K562 (cell line): Measurements from ENCODE around the gene SFSWAP.

ENCODE experiments used
- CBX8 ChIP-seq: fragments of 200-600 bp; sonication (generic); IDR thresholded peaks from 2 replicates; pipeline ENCODE4 v1.6.1; 2012; ENCODE audit warnings: borderline replicate concordance, mixed run types, low read depth, mild to moderate bottlenecking, moderate library complexity, mixed read lengths, low read length, control low read depth, inconsistent platforms; ENCODE audit not compliant: poor library complexity, severe bottlenecking; ENCODE audit errors: extremely low read depth
- CHD1 ChIP-seq: fragments of 200-600 bp; sonication (generic); IDR thresholded peaks from one replicate; pipeline ENCODE4 v1.6.1; 2012; ENCODE audit warnings: mild to moderate bottlenecking, moderate library complexity, low read length, inconsistent platforms
- EGR1 ChIP-seq: fragments of 450-650 bp; conservative IDR thresholded peaks from 2 replicates; pipeline ENCODE4 v1.6.1; 2017; ENCODE audit warnings: mild to moderate bottlenecking
- FIP1L1 ChIP-seq: fragments of 200-400 bp; formaldehyde crosslinking; IDR thresholded peaks from 2 replicates; pipeline ENCODE4 v1.6.1; 2018; ENCODE audit warnings: mild to moderate bottlenecking, low read depth, low read length; ENCODE audit not compliant: poor library complexity, severe bottlenecking
- HNRNPH1 ChIP-seq: fragments of 200-400 bp; formaldehyde crosslinking; optimal IDR thresholded peaks from 2 replicates; pipeline ENCODE3; 2017; ENCODE audit warnings: low read depth, mild to moderate bottlenecking, low read length, moderate library complexity
- KLF13 ChIP-seq: fragments of 450-650 bp; IDR thresholded peaks from 2 replicates; pipeline ENCODE4 v1.6.1; 2016; ENCODE audit warnings: missing genetic modification characterization, low read depth, mild to moderate bottlenecking, missing compliant biosample characterization, moderate library complexity, borderline replicate concordance
- NFIC ChIP-seq: fragments of 450-650 bp; IDR thresholded peaks from 2 replicates; pipeline ENCODE4 v1.6.1; 2017; ENCODE audit warnings: mild to moderate bottlenecking, inconsistent platforms
- RFX5 ChIP-seq: IDR thresholded peaks from 2 replicates; pipeline ENCODE4 v1.6.1; 2011; ENCODE audit warnings: low read depth, mild to moderate bottlenecking, improper control_type of control experiment, low read length
- ZNF589 ChIP-seq: fragments of 200-800 bp; sonication (Bioruptor generic); IDR thresholded peaks from 2 replicates; pipeline ENCODE4 v1.6.1; 2016; ENCODE audit warnings: low read depth, missing genetic modification characterization, missing compliant biosample characterization
- TF ChIP-seq, protein P1 (sequence below), 3 experiments: IDR thresholded peaks in 2 of 3; conservative IDR thresholded peaks in 1 of 3; 2 replicates each; pipeline ENCODE4 v1.5.1; 2011 to 2012; ENCODE audit warnings: low read length in 3 of 3, mild to moderate bottlenecking in 3 of 3, control low read depth in 2 of 3, improper control_type of control experiment in 1 of 3, inconsistent platforms in 1 of 3, low read depth in 1 of 3, mixed read lengths in 1 of 3, moderate library complexity in 1 of 3; ENCODE audit not compliant: insufficient read depth in 2 of 3
- TF ChIP-seq, protein P2 (sequence below): fragments of 250-450 bp; sonication (Bioruptor Pico); IDR thresholded peaks from 2 replicates; pipeline ENCODE4 v1.5.1; 2021; ENCODE audit warnings: mild to moderate bottlenecking
- TF ChIP-seq, protein P3 (sequence below): fragments of 250-450 bp; sonication (Bioruptor Pico); IDR thresholded peaks from 2 replicates; pipeline ENCODE4 v1.8.0; 2021; ENCODE audit warnings: mild to moderate bottlenecking, moderate library complexity

DNA sequence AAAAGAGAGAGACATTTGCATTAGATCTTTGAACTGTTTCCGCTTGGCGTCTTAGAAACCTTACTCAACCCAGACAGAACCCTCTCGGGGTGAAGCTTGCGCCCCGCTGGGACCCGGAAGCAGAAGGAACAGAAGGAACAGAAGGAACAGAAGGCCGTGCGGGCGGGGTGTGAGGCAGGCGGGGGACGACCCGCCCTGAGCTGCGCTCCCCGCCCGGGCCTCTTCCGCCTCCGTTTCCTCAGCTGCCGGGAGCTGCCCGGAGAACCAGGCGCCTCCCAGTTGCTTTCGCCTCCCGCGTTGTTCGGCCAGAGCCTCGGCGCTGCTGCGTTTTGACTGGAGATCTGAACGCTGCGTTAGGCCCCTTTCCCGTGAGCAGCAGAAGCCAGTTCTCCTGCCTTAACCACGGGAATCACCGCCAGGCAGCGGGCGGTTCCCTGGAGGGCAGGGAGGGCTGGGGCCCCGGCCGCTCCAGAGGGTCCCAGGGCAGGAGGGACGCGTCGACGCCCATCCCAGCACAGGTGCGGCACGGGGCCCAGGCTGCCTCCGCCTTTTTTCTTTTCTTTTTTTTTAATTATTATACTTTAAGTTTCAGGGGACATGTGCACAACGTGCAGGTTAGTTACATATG is 98.0 kb downstream of the SFSWAP start:
- TF ChIP-seq ZNF589 (CRISPR knock-in tag) (no peak), CBX8 (no peak), KLF13 (tag) (no peak), FIP1L1 (no peak), RFX5 (no peak), NFIC (no peak), EGR1 (no peak), HNRNPH1 (no peak), CHD1 (no peak)
- TF ChIP-seq, protein P1, sequence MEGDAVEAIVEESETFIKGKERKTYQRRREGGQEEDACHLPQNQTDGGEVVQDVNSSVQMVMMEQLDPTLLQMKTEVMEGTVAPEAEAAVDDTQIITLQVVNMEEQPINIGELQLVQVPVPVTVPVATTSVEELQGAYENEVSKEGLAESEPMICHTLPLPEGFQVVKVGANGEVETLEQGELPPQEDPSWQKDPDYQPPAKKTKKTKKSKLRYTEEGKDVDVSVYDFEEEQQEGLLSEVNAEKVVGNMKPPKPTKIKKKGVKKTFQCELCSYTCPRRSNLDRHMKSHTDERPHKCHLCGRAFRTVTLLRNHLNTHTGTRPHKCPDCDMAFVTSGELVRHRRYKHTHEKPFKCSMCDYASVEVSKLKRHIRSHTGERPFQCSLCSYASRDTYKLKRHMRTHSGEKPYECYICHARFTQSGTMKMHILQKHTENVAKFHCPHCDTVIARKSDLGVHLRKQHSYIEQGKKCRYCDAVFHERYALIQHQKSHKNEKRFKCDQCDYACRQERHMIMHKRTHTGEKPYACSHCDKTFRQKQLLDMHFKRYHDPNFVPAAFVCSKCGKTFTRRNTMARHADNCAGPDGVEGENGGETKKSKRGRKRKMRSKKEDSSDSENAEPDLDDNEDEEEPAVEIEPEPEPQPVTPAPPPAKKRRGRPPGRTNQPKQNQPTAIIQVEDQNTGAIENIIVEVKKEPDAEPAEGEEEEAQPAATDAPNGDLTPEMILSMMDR (IDR thresholded peaks at IDR 0.05 in 2 of 3, conservative IDR thresholded peaks at IDR 0.05 in 1 of 3; ENCODE audit: insufficient read depth in 2 of 3, low read depth in 1 of 3, low read length in 3 of 3): no peak
- TF ChIP-seq, protein P2, sequence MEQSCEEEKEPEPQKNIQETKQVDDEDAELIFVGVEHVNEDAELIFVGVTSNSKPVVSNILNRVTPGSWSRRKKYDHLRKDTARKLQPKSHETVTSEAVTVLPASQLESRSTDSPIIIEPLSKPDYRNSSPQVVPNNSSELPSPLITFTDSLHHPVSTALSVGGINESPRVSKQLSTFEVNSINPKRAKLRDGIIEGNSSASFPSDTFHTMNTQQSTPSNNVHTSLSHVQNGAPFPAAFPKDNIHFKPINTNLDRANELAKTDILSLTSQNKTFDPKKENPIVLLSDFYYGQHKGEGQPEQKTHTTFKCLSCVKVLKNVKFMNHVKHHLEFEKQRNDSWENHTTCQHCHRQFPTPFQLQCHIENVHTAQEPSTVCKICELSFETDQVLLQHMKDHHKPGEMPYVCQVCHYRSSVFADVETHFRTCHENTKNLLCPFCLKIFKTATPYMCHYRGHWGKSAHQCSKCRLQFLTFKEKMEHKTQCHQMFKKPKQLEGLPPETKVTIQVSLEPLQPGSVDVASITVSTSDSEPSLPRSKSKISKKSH (CRISPR knock-in tag): no peak
- TF ChIP-seq, protein P3, sequence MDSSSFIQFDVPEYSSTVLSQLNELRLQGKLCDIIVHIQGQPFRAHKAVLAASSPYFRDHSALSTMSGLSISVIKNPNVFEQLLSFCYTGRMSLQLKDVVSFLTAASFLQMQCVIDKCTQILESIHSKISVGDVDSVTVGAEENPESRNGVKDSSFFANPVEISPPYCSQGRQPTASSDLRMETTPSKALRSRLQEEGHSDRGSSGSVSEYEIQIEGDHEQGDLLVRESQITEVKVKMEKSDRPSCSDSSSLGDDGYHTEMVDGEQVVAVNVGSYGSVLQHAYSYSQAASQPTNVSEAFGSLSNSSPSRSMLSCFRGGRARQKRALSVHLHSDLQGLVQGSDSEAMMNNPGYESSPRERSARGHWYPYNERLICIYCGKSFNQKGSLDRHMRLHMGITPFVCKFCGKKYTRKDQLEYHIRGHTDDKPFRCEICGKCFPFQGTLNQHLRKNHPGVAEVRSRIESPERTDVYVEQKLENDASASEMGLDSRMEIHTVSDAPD (CRISPR knock-in tag): no peak
